SU-DHL-6 (cell line): ENCODE data around the gene ZNF618.

Experiments used
- EZH2phosphoT487 ChIP-seq: fragments of 200-600 bp; sonication (generic), shearing (Covaris generic); conservative IDR thresholded peaks from 2 replicates; pipeline ENCODE4 v1.6.1; 2018; ENCODE audit warnings: mild to moderate bottlenecking, antibody characterized with exemption, low read length, moderate library complexity, mixed read lengths
- TF ChIP-seq, protein P1 (sequence below): fragments of 200-600 bp; sonication (generic); IDR thresholded peaks from one replicate; pipeline ENCODE4 v1.5.1; 2017; ENCODE audit warnings: antibody characterized with exemption, mild to moderate bottlenecking, low read length, moderate library complexity; ENCODE audit not compliant: insufficient read depth, poor library complexity, severe bottlenecking

DNA sequence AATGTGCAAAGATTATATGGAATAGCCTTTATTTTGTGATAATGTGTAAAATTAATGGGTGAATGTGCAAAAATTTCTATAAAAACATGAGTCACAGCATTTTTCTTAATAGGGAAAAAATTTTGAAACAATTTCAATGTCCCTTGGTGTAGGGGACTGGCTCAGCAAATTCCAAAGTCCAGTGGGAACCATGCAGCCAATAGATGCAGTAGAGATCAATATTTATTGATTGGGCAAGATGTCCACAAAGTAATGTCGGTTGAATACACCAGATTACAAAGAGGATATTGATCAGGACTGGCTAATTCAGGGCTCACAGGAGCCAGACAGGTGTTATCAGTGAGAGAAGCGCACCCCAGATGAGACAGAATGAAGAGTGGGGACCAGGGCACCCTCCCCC is 139.5 kb downstream of the ZNF618 start:
- TF ChIP-seq EZH2phosphoT487: no peak
- TF ChIP-seq, protein P1, sequence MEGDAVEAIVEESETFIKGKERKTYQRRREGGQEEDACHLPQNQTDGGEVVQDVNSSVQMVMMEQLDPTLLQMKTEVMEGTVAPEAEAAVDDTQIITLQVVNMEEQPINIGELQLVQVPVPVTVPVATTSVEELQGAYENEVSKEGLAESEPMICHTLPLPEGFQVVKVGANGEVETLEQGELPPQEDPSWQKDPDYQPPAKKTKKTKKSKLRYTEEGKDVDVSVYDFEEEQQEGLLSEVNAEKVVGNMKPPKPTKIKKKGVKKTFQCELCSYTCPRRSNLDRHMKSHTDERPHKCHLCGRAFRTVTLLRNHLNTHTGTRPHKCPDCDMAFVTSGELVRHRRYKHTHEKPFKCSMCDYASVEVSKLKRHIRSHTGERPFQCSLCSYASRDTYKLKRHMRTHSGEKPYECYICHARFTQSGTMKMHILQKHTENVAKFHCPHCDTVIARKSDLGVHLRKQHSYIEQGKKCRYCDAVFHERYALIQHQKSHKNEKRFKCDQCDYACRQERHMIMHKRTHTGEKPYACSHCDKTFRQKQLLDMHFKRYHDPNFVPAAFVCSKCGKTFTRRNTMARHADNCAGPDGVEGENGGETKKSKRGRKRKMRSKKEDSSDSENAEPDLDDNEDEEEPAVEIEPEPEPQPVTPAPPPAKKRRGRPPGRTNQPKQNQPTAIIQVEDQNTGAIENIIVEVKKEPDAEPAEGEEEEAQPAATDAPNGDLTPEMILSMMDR: no peak
